GM06990 (cell line): ENCODE measurements around the gene PLTP.

Experiments
- DNase-seq: peaks from one replicate; pipeline ENCODE4 v3.0.0-alpha.2; 2011; ENCODE audit not compliant: insufficient read length; ENCODE audit errors: extremely low read depth
- H3K27me3 ChIP-seq: replicated peaks from 2 replicates; pipeline ENCODE4 v1.6.0; 2011; ENCODE audit warnings: low read length; ENCODE audit not compliant: control insufficient read depth, insufficient read depth
- H3K36me3 ChIP-seq: 2 replicates; pipeline ENCODE4 v1.5.1; 2011; ENCODE audit warnings: low read length; ENCODE audit not compliant: control insufficient read depth, insufficient read depth
- H3K4me3 ChIP-seq: replicated peaks from 2 replicates; pipeline ENCODE4 v1.5.1; 2011; ENCODE audit warnings: low read depth, mild to moderate bottlenecking, control low read depth, low read length
- TF ChIP-seq, protein P1 (sequence below): IDR thresholded peaks from 2 replicates; pipeline ENCODE4 v1.5.1; 2011; ENCODE audit warnings: low read length, control low read depth, mild to moderate bottlenecking, inconsistent platforms; ENCODE audit not compliant: insufficient read depth, poor library complexity, severe bottlenecking

PLTP gene

DNA sequence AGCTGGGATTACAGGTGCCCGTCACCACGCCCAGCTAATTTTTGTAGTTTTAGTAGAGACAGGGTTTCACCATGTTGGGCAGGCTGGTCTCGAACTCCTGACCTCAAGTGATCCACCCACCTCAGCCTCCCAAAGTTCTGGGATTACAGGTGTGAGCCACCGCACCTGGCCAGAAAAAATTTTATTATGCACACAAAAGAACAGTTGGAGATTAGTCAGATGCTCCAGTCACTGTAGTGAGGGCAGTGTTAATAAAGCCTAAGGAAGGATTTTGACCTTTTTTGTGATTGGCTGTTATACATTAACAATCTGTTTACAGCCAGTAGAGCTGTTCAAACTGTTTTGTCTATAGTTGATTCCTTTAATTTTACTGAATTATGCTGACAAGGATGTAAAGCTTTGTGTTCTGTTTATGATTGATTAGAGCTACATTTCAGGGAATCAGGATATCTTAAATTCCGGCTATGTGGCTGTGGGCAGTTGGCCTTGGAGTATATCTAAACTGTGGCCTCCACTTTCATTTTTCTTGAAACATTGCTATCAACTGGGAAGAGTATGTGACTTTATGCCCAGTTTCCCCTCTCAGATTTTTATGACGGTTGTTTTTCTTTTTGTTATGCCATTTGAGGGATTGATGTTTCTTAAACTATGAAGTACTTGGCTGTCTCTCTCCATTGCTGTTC lies 44.7 kb downstream of the PLTP start:
- DNase-seq = no peak
- TF ChIP-seq, protein P1, sequence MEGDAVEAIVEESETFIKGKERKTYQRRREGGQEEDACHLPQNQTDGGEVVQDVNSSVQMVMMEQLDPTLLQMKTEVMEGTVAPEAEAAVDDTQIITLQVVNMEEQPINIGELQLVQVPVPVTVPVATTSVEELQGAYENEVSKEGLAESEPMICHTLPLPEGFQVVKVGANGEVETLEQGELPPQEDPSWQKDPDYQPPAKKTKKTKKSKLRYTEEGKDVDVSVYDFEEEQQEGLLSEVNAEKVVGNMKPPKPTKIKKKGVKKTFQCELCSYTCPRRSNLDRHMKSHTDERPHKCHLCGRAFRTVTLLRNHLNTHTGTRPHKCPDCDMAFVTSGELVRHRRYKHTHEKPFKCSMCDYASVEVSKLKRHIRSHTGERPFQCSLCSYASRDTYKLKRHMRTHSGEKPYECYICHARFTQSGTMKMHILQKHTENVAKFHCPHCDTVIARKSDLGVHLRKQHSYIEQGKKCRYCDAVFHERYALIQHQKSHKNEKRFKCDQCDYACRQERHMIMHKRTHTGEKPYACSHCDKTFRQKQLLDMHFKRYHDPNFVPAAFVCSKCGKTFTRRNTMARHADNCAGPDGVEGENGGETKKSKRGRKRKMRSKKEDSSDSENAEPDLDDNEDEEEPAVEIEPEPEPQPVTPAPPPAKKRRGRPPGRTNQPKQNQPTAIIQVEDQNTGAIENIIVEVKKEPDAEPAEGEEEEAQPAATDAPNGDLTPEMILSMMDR = no peak
- H3K4me3 ChIP-seq = no peak overlapping the region
- no peaks in the 10 kb centered on the region for H3K36me3 ChIP-seq
- H3K27me3 ChIP-seq = no peaks in the 10 kb centered on the region

DNA sequence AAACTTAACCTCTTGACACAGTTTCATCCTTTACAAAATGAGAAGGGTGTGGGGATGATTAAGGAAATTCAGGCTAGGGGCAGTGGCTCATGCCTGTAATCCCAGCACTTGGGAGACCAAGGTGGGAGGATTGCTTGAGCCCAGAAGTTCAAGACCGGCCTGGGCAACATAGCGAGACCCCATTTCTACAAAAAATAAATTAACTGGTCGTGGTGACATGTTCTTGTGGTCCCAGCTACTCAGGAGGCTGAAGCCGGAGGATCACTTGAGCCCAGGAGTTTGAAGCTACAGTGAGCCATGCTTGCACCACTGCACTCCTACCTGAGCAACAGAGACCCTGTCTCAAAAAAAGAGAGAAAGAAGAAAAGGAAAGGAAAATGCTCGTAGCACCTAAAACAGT lies 45.5 kb downstream of the PLTP start:
- Histone ChIP-seq H3K36me3 (no peaks in the 10 kb centered on the region), H3K4me3 (no peak overlapping the region), H3K27me3 (no peaks in the 10 kb centered on the region)
- TF ChIP-seq, protein P1 = no peak
- no peak for DNase-seq

DNA sequence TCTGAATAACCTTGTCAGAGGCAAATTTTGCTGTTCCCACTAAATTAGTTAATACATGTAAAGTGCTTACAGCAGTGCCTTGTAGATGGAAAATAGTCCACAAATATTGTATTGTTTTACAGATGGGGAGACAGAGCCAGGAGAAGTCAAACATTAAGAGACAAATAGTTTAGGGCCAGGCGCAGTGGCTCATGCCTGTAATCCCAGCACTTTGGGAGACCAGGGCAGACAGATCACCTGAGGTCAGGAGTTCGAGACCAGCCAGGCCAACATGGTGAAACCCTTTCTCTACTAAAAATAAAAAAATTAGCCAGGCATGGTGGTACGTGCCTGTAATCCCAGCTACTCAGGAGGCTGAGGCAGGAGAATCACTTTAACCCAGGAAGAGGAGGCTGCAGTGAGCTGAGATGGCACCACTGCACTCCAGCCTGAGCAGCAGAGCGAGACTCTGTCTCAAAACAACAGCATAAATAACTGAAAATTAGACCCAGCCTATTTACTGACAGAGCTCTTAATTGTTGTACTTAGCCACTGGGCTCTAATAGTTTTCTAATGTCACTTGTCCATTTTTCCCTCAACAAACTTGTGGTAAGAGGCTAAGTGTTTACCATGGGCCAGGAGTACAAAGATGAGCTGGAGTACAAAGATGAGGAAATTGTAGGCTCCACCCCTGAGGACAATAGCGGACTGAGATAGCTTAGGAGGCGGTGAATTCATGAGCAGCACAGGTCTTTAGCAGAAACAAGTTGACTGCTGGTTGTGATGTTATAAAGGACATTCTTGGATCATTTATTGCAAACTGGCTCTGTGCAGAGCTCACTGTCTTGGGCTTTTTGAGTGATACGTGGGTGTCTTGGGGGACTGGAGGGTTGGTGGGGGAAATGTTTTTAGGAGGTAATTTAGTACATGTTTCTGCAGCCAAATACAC lies 48.1 kb downstream of the PLTP start:
- no peaks in the 10 kb centered on the region for H3K27me3 ChIP-seq
- H3K4me3 ChIP-seq = no peak overlapping the region
- no peaks in the 10 kb centered on the region for H3K36me3 ChIP-seq
- TF ChIP-seq, protein P1 = no peak
- no peak for DNase-seq

DNA sequence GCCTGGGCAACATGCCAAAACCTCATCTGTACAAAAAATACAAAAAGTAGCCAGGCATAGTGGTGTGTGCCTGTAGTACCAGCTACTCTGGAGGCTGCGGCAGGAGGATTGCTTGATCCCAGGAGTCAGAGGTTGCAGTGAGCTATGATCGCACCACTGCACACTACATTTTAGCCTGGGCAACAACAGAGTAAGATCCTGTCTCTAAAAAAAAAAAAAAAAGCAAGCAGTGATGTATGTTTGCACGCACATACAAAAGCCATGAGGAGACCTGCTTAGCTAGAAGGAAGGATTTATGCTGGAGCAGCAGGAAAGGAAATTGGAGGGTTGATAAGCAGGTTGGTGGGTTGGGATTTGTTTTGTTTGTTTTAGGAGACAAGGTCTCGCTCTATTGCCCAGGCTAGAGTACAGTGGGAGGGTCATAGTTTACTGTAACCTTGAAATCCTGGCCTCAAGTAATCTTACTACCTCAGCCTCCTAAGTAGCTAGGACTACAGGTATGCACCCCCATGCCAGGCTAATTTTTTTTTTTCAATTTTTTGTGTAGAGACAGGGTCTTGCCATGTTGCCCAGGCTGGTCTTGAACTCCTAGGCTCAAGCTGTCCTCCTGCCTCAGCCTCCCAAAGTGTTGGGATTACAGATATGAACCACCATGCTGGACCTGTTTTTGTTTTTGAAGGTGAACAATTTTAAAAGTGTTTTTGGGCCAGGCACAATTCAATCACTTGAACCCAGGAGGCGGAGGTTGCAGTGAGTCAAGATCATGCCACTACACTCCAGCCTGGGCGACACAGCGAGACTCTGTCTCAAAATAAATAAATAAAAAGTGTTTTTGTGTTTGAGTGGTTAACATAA lies 50.5 kb downstream of the PLTP start:
- Histone ChIP-seq H3K36me3 (no peaks in the 10 kb centered on the region), H3K27me3 (no peaks in the 10 kb centered on the region), H3K4me3 (no peak overlapping the region)
- TF ChIP-seq, protein P1 = no peak
- no peak for DNase-seq

DNA sequence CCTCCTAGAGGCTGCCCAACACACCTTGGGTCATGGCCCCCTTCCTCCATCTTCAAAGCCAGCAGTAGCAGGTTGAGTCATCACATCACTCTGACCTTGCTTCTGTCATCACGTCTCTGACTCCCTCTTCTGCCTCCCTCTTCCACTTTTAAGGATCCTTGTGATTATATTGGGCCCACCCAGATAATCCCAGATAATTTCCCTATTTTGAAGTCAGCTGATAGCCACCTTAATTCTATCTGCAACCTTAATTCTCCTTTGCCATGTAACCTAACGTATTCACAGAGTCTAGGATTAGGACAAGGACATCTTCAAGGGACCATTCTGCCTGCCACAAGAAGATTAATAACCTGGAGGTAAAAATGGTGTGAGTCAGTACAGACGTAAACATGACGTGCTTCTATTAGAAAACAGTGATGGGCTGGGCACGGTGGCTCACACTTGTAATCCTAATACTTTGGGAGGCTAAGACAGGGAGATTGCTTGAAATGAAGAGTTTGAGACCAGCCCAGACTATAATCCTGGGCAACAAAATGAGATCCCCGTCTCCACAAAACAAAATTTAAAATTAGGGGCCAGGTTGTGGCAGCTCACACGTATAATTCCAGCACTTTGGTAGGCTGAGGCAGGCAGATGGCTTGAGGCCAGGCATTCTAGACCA lies 51.3 kb downstream of the PLTP start:
- Histone ChIP-seq H3K36me3 (no peaks in the 10 kb centered on the region; the same call in 1 of the 2 replicates), H3K27me3 (no peaks in the 10 kb centered on the region), H3K4me3 (no peak overlapping the region)
- DNase-seq = no peak
- TF ChIP-seq, protein P1 = no peak
